Measurements from ENCODE around the gene ANK3. TPM values are rescaled to one million over a fixed set of nuclear protein-coding genes. Genes with fewer than 3 reads are reported as not detected.

The ANK3 gene
- total RNA-seq, 1 donor from 2014 or later = under 0.01 TPM

DNA sequence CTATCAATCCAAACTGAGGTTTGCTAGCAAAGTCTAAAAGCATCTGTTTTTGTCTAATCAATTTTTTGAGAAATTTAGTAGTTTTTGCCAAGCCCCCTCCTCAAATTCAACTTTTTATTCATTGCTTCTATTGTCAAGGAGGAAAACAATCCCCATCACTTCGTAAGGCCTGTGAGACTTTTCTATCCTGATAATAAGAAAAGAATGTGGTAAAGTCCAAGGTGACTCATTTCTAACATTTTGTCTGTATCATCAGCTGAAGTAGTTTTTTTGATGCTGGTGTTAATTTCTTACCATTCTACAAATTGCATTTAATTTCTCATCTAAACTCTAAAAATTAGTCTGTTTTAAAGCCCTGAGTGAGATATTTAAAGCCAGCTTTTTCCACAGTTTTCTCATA, 11.7 kb downstream of the ANK3 start:
- DNase-seq (ENCODE audit: low read depth in 2 of 2) = peak in 1 of 2 donors; percentile 37

- no peak for DNase-seq (ENCODE audit: low read depth in 2 of 2)
Observed at GRCh38 chr10:60377042-60377352, 12.7 kb downstream of the ANK3 start.

DNA sequence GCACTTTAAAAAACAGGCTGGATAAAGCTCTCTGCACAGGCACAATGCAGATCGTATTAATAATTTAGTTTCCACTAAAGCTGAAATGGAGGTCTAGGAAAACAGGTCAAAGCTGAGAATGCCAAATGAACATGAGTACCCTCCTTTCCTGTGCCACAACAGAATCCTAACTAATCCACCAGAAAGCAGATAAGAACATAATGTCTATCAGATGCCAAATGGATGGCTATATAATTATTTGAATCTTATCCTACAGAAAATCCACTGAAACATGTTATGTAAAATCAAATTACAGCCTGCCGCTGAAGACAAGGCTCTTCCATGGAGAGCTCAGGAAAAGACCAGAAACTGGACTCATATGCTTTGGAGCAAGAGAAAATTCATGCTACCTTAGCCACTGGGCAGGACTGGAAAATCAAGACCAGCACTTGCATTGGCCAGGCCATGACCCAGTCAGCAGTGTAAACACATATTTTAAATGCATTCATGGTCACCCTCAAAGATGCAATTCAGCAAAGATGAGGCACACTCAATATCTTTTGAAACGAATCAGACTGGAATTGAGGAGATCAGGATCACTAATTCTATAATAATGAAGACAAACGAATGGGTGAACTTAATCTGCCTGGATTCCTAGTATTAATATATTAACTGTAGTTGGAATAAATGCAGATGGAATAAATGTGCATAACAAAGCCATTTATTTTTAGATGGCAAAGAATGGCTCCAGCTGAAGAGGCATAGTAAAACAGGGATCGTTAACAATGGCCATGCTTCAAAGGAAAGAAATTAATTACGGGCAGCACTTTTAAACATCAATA, 13.2 kb downstream of the ANK3 start:
- DNase-seq (ENCODE audit: low read depth in 2 of 2) = no peak

DNA sequence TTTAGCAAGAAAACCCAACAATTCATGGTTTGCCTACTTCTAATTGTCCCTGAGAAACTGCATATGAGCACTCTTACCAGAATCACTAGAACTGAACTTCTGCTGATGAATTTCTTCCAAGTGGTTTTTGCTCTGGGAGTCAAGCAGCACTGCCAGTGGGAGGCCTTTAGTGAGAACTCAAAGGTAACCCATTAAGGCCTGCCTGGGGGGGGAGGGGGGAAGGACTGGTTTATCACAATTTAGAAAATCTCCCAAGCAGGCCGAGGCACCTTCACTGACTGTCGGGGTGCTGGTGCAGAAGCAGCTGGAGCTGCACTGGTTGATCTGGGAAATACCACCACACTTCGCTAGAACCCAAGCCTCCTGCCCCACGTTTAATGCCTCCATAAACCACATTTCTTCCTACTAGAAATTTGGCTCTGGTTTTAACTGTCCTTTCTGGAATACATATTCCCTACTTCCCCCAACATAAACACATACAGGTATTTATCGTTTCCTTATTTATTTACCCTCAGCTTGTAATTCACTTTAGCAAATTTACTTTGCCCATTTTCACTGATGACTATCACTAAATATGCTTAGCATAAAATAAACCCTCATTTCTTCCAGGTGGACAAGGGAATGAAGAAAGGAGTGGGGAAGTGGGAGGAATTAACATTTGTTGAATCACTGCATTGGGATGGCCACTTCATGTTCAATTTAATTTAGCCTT, 14.2 kb downstream of the ANK3 start:
- DNase-seq (ENCODE audit: low read depth in 2 of 2) = no peak

- no peak for DNase-seq (ENCODE audit: low read depth in 2 of 2)
Observed at GRCh38 chr10:60374836-60375235, 14.8 kb downstream of the ANK3 start.

GRCh38 chr10:60372436-60372835, 17.2 kb downstream of the ANK3 start:
- DNase-seq (ENCODE audit: low read depth in 2 of 2) = no peak

- DNase-seq (ENCODE audit: low read depth in 2 of 2) = no peak
Observed at GRCh38 chr10:60369547-60369930, 20.1 kb downstream of the ANK3 start.

GRCh38 chr10:60368875-60369546, 20.7 kb downstream of the ANK3 start:
- DNase-seq (ENCODE audit: low read depth in 2 of 2) = no peak

DNA sequence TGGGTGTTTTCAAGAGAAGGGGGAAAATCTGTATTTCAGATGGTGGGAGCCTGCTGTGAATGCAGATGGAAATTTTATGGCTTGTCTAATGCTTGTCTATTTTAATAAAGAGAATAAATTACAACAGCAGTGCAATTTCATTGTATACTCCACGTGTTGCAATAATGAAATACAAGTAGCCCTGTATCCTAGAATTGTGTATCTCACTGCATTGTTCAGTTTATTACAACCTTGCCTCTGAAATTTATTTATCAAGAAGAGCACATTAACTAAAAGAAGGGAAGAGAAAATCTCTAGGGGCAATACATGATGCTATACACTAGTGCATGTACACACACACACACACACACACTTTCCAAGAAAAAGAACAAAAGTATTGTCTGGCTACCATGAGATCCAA, 21.8 kb downstream of the ANK3 start:
- DNase-seq (ENCODE audit: low read depth in 2 of 2) = no peak

GRCh38 chr10:60367431-60367830, 22.2 kb downstream of the ANK3 start:
- no peak for DNase-seq (ENCODE audit: low read depth in 2 of 2)

DNA sequence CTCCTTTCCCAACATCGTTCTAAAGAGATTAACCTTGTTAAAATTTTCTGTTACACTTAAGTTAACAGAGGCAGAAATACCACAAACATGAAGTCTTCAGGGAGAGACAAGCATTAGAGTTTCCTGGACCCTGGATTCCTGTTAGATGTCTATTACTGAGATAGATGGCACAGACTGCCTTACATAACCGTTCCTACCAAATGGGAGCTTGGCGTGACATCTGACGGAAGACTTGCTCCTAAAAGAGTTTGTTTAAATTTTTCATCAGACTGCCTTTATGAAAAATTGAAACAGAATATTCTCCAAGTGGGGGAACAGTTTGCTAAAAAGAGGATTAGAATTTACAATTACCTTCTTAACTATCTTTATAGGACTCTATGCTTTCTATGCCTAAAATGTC, 22.7 kb downstream of the ANK3 start:
- no peak for DNase-seq (ENCODE audit: low read depth in 2 of 2)

DNA sequence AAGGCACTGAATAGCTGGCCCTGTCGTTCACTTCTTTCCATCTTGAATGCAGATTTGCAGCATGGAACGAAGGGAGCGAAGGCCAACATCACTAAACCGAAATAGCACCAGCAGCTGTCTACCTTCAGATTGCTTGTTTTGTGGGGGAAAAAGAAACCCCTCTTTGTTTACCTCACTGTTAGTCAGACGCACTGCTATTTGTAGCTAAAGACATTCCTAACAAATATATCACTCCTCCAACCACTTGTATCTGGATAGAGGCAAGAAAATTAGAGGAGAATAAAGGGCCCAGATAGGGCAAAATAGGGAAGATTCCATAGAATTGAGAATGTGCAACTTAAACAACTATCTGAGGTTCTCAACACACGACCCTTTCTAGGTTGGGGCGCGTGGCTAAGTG, 26.5 kb downstream of the ANK3 start:
- no peak for DNase-seq (ENCODE audit: low read depth in 2 of 2)

GRCh38 chr10:60362461-60362860, 27.2 kb downstream of the ANK3 start:
- DNase-seq (ENCODE audit: low read depth in 2 of 2) = no peak

DNA sequence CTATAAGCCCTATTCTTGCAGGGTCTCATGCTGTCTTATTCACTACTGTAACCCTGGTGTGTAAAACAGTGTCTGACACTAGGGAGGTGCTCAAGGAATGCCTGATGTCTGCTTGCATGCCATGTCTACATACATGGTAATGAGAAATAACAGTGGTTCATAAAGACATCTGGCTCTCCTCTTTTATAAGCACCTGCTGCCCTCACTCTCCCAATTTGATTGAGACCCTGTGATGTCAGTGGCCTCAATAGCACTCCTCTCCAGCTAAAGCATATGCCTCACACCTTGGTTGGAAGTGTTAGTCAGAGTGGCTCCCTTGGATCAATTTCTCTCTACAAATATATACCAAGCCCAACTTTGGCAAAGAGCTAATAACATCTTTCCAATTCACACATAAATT, 30.6 kb downstream of the ANK3 start:
- DNase-seq (ENCODE audit: low read depth in 2 of 2) = no peak

GRCh38 chr10:60358282-60358681, 31.4 kb downstream of the ANK3 start:
- DNase-seq (ENCODE audit: low read depth in 2 of 2) = no peak

GRCh38 chr10:60353519-60354258, 36.0 kb downstream of the ANK3 start:
- DNase-seq (ENCODE audit: low read depth in 2 of 2) = peak in 1 of 2 donors; percentile 53

DNA sequence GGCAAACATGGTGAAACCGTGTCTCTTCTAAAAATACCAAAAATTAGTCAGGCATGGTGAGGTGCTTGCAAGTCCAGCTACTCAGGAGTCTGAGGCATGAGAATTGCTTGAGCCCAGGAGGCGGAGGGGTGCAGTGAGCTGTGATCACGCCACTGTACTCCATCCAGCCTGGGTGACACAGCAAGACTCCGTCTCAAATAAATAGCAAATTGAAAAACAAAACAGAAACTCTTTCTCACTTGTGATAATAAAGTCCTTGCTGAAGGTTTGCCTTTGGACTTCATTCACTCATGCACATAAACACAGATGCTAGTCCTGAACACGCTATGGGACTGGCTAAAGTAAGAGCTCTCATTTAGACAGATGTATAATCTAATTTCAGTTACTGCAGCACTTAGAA, 37.6 kb downstream of the ANK3 start:
- DNase-seq (ENCODE audit: low read depth in 2 of 2) = no peak

- no peak for DNase-seq (ENCODE audit: low read depth in 2 of 2)
Observed at GRCh38 chr10:60351191-60351853, 38.4 kb downstream of the ANK3 start.

DNA sequence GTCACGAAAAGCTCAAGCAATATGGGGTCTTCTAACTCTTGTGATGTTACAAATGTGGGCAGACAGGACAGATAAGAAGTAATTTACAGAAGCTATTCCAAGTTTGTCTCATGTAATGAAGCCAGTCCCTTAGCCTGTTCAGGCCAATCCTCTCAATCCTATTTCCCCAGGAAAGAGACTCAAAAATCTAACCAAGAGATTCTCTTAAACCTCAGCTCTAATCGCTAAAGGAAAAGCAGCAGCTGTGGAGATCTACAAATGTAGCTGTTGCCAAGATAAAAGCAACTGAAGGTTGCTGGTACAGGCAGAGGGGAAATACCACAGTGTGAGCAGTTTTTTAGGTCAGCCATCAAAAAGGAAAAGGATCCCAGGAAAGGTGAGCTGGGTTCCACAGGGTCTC, 39.3 kb downstream of the ANK3 start:
- no peak for DNase-seq (ENCODE audit: low read depth in 2 of 2)

- DNase-seq (ENCODE audit: low read depth in 2 of 2) = no peak
Observed at GRCh38 chr10:60349426-60349825, 40.2 kb downstream of the ANK3 start.

GRCh38 chr10:60348982-60349381, 40.7 kb downstream of the ANK3 start:
- no peak for DNase-seq (ENCODE audit: low read depth in 2 of 2)
